ENCODE measurements around the gene RBMS1. TPM values are rescaled to one million over a fixed set of nuclear protein-coding genes. Genes with fewer than 3 reads are reported as not detected.

RBMS1 gene
- total RNA-seq: 99.0 and 102 TPM in 2 replicates

GRCh38 chr2:160493227-160494028 is at the start of gene RBMS1:
Gene RBMS1, minus strand, starts transcription at chr2:160493807. Its CDS starts 444 bp downstream, at chr2:160493363.

